HG02885 (cell line): ENCODE results near the gene FAP.

Experiments
- ATAC-seq: cut with Tn5 transposase; IDR thresholded peaks from one replicate; pipeline ENCODE4 v1.9.1; 2021; ENCODE audit warnings: mild to moderate bottlenecking; ENCODE audit not compliant: unreplicated experiment, poor library complexity

The FAP gene

DNA sequence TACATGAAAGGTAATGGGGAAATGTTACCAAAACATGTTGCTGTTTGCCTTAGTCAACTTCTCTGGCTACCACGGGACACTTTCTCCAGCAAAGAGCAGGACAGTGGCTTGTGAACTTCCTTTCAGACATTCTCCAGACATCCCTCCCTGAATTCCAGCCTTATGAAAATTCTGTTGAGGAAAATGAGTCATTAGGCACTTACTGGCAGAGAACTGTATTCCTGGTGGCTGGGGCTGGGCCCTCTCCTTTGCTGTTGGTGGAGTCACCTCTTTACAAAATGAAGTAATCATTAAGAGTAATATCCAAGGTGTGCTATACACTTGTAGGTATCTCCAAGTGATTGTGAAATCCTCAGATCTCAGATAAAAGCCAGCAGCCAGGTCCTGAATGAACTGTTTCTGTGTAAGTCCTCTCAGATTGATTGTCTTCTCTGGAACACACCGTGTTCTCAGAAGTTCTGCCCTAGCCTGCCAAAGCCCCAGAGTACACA lies 1.3 kb upstream of the FAP start:
- ATAC-seq, result no peak

DNA sequence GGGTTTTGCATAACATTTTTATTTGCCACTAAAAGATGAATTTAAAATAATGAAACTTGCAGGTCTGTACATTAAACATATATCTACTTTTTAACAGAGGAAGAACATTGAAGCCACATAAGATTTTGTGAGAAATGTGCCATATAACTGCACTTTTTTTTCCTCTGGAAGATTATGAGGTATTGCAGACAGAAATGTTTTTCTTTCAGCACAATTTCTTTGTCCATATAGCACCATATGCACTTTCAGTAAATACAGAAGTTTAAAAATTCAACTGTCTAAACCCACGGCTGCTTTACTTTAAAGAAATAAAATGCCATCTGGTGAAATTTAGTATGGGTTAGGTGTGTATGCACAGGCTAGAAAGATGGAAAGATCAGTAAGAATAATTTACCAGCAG lies 470 bp upstream of the FAP start:
- no peak for ATAC-seq

DNA sequence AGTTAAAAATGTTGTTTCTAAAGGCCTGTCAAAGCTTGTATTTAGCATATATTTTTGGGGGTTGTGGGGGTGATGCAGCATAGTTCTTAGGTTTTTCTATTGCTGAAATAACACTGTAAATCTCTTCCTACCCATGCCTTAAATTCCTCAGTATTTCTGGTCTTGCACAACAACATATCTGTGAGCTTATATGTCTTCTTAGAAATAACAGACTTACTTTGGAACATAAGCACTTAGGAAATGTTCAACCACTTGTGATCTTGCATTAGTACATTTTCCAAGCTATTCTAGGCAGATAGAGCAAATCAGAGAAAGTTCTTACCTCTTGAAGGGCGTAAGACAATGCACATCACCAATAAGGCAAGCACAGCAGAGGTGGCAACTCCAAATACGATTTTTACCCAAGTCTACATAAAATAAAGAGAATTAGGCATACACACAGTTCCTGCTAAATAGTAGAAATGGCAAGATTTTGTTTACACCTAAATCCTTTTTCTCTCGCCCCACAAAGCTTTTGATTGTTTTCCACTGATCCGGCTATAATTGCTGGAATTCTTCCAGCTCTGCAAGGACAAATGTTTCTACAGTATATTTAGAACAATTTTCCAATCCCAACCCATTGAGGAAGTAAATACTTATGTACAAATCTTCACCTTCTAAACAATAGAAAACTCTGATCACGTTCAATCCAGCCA lies 512 bp downstream of the FAP start:
- ATAC-seq, result no peak

DNA sequence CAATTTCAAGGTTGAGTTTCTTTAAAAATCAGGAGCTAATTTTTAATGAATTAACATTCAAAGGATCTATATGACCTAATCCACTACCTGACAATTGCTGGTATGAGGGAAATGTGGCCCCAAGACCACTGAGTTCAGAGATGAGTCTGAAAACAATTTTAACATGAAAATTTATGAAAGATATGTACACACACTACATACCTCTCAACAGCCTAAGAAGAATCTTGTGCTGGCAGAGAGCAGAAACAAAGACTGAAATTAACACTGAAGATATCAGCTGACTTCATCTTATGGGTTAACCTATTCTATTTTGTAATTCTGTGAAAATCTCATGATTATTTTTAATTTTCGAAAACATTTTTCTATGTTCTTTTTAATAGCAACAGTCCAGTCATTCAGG lies 1.7 kb downstream of the FAP start:
- ATAC-seq, result no peak

DNA sequence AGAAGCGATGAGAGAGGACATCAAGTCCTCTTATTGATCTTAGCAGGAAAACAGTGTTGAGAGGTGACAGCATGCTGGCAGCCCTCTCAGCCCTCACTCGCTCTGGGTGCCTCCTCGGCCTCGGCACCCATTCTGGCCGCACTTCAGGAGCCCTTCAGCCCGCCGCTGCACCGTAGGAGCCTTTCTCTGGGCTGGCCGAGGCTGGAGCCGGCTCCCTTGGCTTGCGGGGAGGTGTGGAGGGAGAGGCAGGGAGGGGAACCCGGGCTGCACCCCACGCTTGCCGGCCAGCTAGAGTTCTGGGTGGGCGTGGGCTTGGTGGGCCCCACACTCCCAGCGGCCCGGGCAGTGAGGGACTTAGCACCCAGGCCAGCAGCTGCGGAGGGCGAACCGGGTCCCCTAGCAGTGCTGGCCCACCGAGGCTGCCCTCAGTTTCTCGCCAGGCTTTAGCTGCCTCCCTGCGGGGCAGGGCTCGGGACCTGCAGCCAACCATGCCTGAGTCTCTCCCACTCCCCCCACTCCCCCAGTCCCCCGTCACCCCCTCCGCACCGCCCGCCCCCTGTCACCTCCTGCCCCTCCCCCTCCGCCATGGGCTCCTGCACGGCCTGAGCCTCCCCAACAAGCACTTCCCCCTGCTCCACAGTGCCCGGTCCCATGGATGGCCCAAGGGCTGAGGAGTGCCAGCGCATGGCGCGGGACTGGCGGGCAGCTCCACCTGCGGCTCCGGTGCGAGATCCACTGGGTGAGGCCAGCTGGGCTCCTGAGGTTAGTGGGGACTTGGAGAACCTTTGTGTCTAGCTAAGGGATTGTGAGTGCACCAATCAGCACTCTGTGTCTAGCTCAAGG lies 8.4 kb downstream of the FAP start:
- ATAC-seq, result no peak

DNA sequence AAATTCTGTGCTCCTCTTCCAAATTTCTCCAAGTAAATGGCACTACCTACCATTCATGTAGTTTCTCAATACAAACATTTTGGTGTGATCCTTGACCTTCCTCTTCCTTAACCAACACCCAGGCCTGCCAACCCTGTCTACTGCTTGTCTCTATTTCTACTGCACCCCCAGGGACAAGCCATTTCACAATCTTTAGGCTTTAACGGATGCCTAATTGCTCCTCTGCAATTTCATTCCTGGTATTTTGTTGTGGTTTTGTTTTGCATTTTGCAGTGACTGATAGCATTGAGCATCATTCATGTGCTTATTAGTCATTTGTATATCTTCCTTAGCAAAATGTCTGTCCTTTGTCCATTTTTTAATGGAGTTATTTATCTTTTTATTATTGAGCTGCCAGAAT lies 10.0 kb downstream of the FAP start:
- ATAC-seq, result no peak

DNA sequence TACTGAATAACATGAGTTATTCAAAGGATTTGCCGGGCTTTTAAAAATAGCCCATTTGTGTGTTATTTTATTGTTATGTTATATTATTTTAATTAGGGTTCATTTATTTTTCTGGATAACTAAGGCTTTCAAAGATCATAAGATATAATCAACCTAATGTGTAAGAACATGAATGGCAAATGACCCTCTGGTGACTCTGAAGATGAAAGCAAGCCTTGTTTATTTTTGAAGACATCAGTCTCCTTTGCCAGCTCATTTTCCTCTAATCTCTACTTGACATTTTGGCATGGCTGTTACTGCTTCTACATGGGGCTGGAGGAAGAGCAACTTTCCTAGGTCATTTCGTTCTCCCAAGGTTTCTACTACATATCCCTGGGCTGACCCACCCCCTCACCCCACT lies 10.6 kb downstream of the FAP start:
- ATAC-seq, result no peak

DNA sequence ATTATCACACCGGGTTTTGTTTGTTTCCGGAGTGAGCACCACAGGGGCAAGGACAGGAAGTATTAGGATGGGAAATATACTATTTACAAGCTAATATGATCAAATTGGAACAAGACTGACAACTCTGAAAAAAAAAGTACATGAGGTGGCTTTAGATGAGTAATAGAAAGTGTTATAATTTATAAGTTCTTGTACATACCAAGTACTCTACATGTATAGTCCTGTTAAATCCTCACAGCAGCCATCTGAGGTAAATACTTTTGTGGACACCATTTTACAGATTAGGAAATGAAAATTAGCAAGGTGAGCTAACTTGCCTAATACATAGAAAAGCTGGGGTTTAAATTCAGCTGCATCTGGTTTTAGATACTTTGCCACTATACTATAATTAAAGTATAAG lies 11.2 kb downstream of the FAP start:
- ATAC-seq, result no peak

DNA sequence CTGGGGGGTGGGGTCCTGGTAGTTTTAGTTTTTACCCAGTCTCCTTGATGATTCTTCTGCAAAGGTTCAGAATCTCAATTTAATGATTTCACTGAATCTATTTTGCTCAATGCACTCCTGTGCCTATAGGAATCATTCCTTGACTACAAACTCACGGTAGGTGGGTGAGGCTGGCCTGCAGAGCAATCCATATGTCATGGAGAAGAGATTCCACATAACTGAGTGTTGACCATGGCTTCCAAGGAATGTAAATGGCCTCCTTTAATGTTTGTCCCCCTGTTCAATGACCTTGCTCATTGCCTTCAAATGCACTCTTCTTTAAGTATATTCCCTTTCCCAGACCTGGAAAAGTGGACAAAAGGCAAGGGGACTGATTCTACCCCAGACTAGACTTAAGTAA lies 12.5 kb downstream of the FAP start:
- ATAC-seq, result no peak

DNA sequence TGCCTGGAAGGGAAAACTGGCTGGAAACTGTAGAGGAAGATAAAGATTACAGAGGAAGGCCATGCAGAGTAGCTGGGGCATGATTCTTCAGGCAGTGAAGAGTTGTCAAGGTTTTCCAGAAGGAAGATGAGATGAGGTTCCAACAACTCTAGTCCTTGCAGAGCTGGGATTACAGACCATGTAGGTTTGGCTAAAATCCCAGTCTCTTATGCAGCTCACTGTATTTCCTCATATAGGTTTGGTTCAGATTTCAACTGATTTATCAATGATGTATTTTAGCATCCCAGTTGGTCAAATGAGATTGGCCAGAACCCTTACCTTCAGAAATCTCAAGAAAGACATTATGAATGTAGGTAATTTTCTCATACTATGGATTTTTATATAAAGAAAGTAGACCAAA lies 16.4 kb downstream of the FAP start:
- ATAC-seq, result no peak

DNA sequence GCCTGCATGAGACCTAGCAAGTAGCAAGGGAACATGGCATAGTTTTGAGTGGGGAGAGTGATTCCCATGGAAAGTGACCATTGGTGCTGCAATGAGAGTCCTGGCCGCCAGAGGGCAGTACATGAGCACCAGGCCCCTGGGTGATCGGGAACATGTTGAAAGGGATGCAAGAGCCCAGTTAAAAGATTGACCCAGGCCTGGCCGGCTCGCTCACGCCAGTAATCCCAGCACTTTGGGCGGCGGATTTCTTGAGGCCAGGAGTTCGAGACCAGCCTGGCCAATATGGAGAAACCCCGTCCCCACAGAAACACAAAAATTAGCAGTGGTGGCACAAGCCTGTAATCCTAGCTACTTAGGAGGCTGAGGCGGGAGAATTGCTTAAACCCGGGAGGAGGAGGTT lies 22.2 kb downstream of the FAP start:
- ATAC-seq, result peak; percentile 97

DNA sequence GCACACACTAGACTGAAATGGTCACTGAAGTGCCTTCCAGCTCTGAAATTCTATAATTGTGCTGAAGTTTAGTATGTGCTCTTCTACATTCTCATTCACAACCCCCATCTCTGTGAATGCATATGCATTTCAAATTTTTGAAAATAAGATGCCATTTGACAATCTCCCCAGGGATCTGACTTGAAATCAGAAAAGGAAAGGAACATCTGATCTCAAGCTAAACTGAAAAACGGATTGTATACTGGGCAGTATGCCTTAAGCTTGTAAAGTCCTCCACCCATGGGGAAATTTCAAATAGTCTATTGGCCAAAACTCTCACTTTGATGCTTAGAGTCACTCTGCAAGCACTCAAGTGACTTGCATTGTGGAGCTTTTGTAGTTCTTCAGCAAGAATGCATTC lies 22.9 kb downstream of the FAP start:
- no peak for ATAC-seq

DNA sequence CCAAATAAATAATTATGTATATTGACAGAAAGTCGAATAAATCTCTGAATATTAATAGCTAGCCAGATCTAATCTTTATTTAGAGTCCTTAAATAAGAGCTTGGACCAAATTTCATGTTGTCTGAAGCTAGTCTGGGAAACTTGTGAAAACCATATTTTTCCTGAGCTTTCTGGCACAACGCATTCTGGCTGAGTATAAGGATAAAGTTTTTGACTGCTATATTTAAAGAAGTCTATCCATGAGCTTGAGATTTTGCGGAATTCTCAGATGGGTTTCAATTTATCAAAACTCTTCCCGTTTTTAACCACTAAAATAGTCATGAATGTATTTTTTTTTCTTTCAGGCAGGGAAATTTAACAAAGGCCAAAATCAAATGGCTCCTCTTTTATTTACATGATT lies 23.8 kb downstream of the FAP start:
- no peak for ATAC-seq

DNA sequence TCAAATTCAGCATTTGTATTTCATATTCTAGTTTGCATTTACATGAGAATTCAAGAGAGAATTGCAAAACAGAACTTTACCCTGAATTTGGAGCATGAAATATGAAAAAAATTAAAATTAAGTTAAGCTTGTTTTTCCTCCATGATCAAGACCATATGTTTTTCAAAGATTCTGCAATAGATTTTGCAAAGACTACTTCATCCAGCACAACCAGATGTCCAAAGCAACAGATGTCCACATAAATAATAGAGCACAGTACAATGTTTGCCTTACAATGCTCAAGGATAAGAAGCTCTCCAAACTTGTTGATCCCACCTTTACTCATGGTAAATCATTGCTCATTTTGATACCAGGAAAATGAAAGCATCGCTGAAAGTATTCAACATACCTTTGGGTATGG lies 25.6 kb downstream of the FAP start:
- no peak for ATAC-seq

DNA sequence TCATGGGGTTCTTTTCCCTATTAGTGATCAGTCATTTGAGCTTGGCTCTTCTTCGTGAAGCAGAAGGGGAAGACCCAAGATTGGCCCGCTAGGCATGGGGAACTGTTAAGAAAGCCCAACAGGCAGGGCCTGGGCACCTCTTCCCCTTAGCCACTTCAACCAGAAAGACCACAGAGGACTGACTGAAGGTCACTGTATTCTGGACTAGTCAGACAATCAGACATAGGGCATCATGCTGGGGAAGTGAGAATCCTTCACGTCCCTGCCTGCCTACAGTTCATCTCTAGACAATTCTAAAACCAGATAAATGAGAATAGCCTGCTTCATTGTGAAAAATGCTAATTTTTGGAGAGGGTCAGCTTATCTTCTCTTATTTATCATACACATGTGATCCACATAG lies 28.1 kb downstream of the FAP start:
- ATAC-seq, result no peak

DNA sequence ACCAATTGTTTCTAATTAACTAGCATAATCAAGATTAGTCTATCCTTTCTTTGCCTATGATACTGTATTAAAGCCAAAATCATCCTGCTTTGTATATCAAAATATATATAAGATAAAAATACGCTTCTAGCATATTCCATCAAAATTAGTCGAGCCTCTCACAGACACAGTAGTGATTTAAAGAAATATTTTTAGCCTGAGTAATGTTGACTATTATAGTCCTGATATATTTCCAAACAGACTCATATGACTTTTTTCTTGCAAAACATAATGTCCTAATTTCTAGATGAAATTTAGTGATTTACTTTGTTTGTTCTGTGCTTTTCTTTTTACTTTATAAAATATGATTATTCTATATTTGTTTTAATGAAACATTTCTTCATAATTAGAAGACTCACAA lies 30.9 kb downstream of the FAP start:
- no peak for ATAC-seq

DNA sequence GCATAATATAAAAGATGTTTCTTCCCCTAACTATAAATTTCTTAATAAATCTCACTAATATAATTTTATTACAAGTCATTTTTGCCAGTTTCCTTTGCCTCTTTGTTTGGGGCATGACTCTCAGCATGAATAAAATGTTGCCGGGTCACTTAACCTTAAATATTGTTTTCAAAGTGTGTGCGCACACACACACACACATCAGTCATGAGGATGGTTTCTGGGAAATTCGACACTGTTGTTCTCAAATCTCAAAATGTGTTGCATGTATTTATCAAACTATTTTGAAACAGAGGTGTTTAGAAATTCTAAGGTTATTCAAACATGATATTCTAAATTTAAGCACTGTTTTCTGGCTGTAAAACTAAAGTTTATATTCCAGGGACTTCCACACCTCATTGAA lies 31.5 kb downstream of the FAP start:
- no peak for ATAC-seq

DNA sequence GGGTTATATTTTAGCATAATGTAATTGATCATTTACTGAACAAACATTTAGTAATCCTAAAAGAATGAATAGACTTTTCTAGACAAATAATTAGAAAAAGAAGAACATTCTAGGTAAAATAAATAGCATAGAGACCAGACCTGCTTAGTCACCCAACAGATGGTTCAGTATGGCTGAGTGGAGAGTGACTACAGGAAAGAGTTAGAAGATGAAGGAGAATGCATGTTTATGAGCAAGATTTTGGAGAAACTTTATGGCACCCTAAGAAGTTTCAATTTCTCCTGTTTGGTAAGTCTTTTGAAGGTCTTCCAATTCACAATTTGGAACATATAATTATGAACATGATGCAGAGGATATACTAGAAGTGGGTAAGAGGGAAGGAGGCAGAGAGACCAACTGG lies 32.9 kb downstream of the FAP start:
- ATAC-seq, result no peak

DNA sequence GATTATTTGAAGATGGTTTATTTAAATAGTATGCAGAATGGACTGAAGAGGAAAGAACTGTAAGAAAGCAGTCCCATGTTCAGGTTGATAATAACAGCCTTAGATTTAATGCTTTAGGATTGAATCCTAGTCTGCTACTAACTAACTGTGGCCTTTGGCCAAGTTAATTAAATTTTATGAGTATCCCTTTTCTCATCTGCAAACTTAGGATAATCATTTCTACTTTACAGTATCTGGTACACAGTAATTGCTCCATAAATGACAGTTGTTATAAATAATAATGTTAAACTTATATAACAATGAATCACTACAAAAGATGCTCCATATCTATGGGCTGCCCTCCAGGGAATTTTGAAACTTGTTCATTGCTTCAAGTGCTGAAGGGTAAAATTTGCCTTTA lies 41.0 kb downstream of the FAP start:
- no peak for ATAC-seq

DNA sequence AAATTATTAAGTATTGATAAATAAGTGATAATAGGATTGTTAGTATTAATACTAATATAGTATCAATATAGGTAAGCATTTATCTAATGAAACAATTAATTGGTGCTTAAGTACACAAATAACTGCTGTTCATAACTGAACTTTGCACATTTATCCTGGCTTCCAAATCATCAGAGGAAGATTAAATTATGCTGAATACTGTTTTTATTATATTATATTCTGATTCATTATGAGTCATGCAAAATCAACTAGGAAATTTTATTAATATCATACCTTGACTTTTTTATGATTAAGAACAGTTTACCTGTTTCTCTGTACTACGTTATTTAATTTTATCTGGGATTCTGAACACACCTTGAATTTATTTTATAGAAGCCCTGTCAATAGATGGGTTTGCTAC lies 42.6 kb downstream of the FAP start:
- ATAC-seq, result no peak

DNA sequence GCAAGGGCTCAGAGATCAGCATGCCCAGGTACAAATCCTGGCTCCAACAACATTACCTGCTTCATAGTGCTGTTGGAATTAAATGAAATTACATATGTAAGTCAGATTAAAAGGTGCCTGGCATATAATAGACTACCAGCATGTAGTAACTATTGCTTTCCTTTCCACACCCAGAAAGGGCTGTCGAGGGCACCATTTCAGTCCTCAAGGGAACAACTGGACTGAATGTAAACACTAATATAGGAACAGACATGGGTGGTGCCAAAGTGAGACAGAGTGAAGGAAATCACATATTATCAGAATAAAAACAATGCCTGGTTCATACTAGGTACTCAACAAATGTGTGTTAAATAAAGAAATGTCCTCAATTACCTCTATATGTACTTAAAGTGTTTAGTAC lies 43.3 kb downstream of the FAP start:
- ATAC-seq, result no peak

DNA sequence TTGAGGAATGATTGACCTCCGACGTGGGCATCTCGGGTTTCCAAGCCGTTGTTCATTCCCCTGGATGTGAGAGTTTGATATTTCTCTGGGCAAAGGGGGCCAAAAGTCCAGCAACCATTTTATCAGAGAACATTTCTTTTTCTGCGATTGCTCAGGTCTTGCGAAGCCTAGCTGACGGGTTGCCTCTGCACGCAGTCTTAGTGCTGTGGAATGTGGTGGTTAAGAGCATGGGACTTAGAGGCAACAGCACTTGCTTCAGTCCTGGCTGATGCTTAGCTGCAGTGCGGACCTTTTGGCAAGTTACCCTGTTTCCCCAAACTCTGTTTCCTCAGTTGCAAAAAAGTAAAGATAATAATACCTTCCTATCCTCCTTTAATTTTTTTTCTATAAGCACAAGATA lies 45.0 kb downstream of the FAP start:
- ATAC-seq, result no peak
